Neural cell (in vitro differentiated cells): Measurements from ENCODE around the gene SCN8A. TPM values are rescaled to one million over a fixed set of nuclear protein-coding genes. Genes with fewer than 3 reads are reported as not detected.

Source experiments
- H2AFZ ChIP-seq: fragments of 200-600, 300-800 bp; sonication (generic), shearing (Covaris generic); 2 replicates; pipeline ENCODE4 v1.6.0; 2014; ENCODE audit warnings: low read depth, mild to moderate bottlenecking, antibody characterized with exemption, low read length, moderate library complexity
- H3F3A ChIP-seq: fragments of 200-600 bp; shearing (Covaris generic); 2 replicates; pipeline ENCODE4 v1.6.1; 2016; ENCODE audit warnings: mild to moderate bottlenecking, moderate library complexity, mixed read lengths, antibody characterized with exemption, low read length; ENCODE audit not compliant: insufficient read depth, poor library complexity, severe bottlenecking
- H3K27ac ChIP-seq: fragments of 200-600, 300-800 bp; sonication (generic), shearing (Covaris generic); 2 replicates; pipeline ENCODE4 v1.5.1; 2014; ENCODE audit warnings: mild to moderate bottlenecking, low read length, moderate library complexity
- H3K27me3 ChIP-seq: fragments of 300-800, 200-600 bp; sonication (generic), shearing (Covaris generic); 2 replicates; pipeline ENCODE4 v1.6.0; 2014; ENCODE audit warnings: mild to moderate bottlenecking, low read depth, low read length, moderate library complexity; ENCODE audit not compliant: insufficient read depth
- H3K36me3 ChIP-seq: fragments of 300-800, 200-600 bp; sonication (generic), shearing (Covaris generic); 2 replicates; pipeline ENCODE4 v1.5.1; 2014; ENCODE audit warnings: mild to moderate bottlenecking, antibody characterized with exemption, low read length, moderate library complexity; ENCODE audit not compliant: insufficient read depth
- H3K4me2 ChIP-seq: fragments of 300-800, 200-600 bp; sonication (generic), shearing (Covaris generic); 2 replicates; pipeline ENCODE4 v1.6.0; 2014; ENCODE audit warnings: mild to moderate bottlenecking, low read length
- H3K4me3 ChIP-seq: fragments of 300-800, 200-600 bp; sonication (generic), shearing (Covaris generic); 2 replicates; pipeline ENCODE4 v1.5.1; 2014; ENCODE audit warnings: mild to moderate bottlenecking, low read length, moderate library complexity
- H3K79me2 ChIP-seq: fragments of 200-600 bp; shearing (Covaris generic); replicated peaks from 2 replicates; pipeline ENCODE4 v1.6.0; 2014; ENCODE audit warnings: mild to moderate bottlenecking, low read length, moderate library complexity; ENCODE audit not compliant: insufficient read depth
- H3K9ac ChIP-seq: fragments of 300-800, 200-600 bp; sonication (generic), shearing (Covaris generic); 2 replicates; pipeline ENCODE4 v1.6.1; 2016; ENCODE audit warnings: mild to moderate bottlenecking, low read length, mixed read lengths
- H3K9me2 ChIP-seq: fragments of 200-600 bp; shearing (Covaris generic); 2 replicates; pipeline ENCODE4 v1.6.1; 2016; ENCODE audit warnings: mild to moderate bottlenecking, low read length, mixed read lengths; ENCODE audit not compliant: insufficient read depth
- H3K9me3 ChIP-seq: fragments of 200-600, 300-800 bp; sonication (generic), shearing (Covaris generic); 2 replicates; pipeline ENCODE4 v1.6.1; 2016; ENCODE audit warnings: mild to moderate bottlenecking, mixed run types, low read length, moderate library complexity, mixed read lengths
- H4K20me1 ChIP-seq: fragments of 200-600 bp; shearing (Covaris generic); 2 replicates; pipeline ENCODE4 v1.6.1; 2016; ENCODE audit warnings: mild to moderate bottlenecking, mixed run types; ENCODE audit not compliant: insufficient read depth
- CTCF ChIP-seq: fragments of 450-650 bp; IDR thresholded peaks from 2 replicates; pipeline ENCODE4 v1.5.1; 2014; ENCODE audit warnings: antibody characterized with exemption, mild to moderate bottlenecking, moderate library complexity; ENCODE audit not compliant: poor library complexity, severe bottlenecking
- EP300 ChIP-seq: fragments of 450-650 bp; conservative IDR thresholded peaks from 2 replicates; pipeline ENCODE4 v1.6.1; 2014; ENCODE audit warnings: antibody characterized with exemption, mild to moderate bottlenecking, moderate library complexity; ENCODE audit not compliant: poor library complexity, severe bottlenecking
- EZH2 ChIP-seq: fragments of 200-600, 300-800 bp; shearing (Covaris generic), sonication (generic); IDR thresholded peaks from 2 replicates; pipeline ENCODE4 v1.6.1; 2014; ENCODE audit warnings: antibody characterized with exemption, low read length, borderline replicate concordance, mild to moderate bottlenecking; ENCODE audit not compliant: insufficient read depth, poor library complexity, severe bottlenecking
- MXI1 ChIP-seq: fragments of 450-650 bp; conservative IDR thresholded peaks from 2 replicates; pipeline ENCODE4 v1.6.1; 2014; ENCODE audit warnings: antibody characterized with exemption, mild to moderate bottlenecking; ENCODE audit not compliant: poor library complexity, severe bottlenecking
- POLR2AphosphoS5 ChIP-seq: IDR thresholded peaks from 2 replicates; pipeline ENCODE4 v1.6.1; 2012
- RAD21 ChIP-seq: fragments of 450-650 bp; conservative IDR thresholded peaks from 2 replicates; pipeline ENCODE4 v1.6.1; 2014; ENCODE audit warnings: antibody characterized with exemption, mild to moderate bottlenecking, moderate library complexity
- SMC3 ChIP-seq: fragments of 450-650 bp; conservative IDR thresholded peaks from 2 replicates; pipeline ENCODE4 v1.6.1; 2014; ENCODE audit warnings: antibody characterized with exemption, mild to moderate bottlenecking, moderate library complexity; ENCODE audit not compliant: poor library complexity
- TAF1 ChIP-seq: IDR thresholded peaks from 2 replicates; pipeline ENCODE4 v1.6.1; 2012; ENCODE audit warnings: low read depth
- polyA plus RNA-seq: library from polyadenylated mRNA; depleted of rRNA; stranded (reverse); fragments of >200 nt; gene quantifications from 2 replicates; pipeline ENCODE4 v1.2.3, GENCODE V29; 2014
- TF ChIP-seq, protein P1 (sequence below): IDR thresholded peaks from 2 replicates; pipeline ENCODE4 v1.6.1; 2012; ENCODE audit warnings: borderline replicate concordance

SCN8A gene
- polyA plus RNA-seq, 1 donor from 2014 or later, result 14.2 TPM

DNA sequence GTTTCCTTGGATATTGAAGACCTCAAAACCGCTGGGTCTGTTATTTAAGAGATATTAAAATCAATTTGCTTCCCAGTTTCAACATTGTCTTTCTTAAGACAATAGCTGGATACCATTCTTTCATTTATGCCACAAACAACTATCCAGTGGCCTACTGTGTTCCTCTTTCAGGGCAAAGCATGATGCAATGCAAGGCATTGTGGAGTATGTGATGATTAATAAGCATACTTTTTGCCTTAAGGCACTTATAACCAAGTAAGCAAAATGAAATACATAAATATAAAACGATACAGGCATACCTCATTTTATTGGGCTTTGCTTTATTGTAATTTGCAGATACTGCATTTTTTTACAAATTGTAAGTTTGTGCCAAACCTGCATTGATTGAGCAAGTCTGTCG lies 45.5 kb downstream of the SCN8A start:
- no peak overlapping the region for H3K9ac ChIP-seq
- no peak overlapping the region for H3K4me3 ChIP-seq
- TF ChIP-seq TAF1 (no peak), SMC3 (no peak), CTCF (no peak), EP300 (no peak), EZH2 (no peak), RAD21 (no peak), POLR2AphosphoS5 (no peak), MXI1 (no peak)
- TF ChIP-seq, protein P1, sequence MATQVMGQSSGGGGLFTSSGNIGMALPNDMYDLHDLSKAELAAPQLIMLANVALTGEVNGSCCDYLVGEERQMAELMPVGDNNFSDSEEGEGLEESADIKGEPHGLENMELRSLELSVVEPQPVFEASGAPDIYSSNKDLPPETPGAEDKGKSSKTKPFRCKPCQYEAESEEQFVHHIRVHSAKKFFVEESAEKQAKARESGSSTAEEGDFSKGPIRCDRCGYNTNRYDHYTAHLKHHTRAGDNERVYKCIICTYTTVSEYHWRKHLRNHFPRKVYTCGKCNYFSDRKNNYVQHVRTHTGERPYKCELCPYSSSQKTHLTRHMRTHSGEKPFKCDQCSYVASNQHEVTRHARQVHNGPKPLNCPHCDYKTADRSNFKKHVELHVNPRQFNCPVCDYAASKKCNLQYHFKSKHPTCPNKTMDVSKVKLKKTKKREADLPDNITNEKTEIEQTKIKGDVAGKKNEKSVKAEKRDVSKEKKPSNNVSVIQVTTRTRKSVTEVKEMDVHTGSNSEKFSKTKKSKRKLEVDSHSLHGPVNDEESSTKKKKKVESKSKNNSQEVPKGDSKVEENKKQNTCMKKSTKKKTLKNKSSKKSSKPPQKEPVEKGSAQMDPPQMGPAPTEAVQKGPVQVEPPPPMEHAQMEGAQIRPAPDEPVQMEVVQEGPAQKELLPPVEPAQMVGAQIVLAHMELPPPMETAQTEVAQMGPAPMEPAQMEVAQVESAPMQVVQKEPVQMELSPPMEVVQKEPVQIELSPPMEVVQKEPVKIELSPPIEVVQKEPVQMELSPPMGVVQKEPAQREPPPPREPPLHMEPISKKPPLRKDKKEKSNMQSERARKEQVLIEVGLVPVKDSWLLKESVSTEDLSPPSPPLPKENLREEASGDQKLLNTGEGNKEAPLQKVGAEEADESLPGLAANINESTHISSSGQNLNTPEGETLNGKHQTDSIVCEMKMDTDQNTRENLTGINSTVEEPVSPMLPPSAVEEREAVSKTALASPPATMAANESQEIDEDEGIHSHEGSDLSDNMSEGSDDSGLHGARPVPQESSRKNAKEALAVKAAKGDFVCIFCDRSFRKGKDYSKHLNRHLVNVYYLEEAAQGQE, result no peak
- H3K36me3 ChIP-seq, result no peaks in the 10 kb centered on the region
- H3K9me2 ChIP-seq, result no peaks in the 10 kb centered on the region
- H3F3A ChIP-seq, result no peaks in the 10 kb centered on the region
- H4K20me1 ChIP-seq, result no peaks in the 10 kb centered on the region
- no peaks in the 10 kb centered on the region for H3K79me2 ChIP-seq
- H3K9me3 ChIP-seq, result no peaks in the 10 kb centered on the region
- H3K4me2 ChIP-seq, result no peak overlapping the region
- no peaks in the 10 kb centered on the region for H3K27me3 ChIP-seq
- no peak overlapping the region for H3K27ac ChIP-seq
- H2AFZ ChIP-seq, result no peak overlapping the region

- no peak overlapping the region for H3K4me3 ChIP-seq
- no peak for TF ChIP-seq RAD21
- TF ChIP-seq CTCF, result no peak
- TF ChIP-seq EP300, result no peak
- TF ChIP-seq, protein P1, result no peak
- TF ChIP-seq MXI1, result no peak
- H3F3A ChIP-seq, result no peaks in the 10 kb centered on the region
- no peaks in the 10 kb centered on the region for H3K9me2 ChIP-seq
- H3K79me2 ChIP-seq, result no peaks in the 10 kb centered on the region
- H3K9me3 ChIP-seq, result no peaks in the 10 kb centered on the region
- no peak overlapping the region for H3K9ac ChIP-seq
- H4K20me1 ChIP-seq, result no peaks in the 10 kb centered on the region
- no peaks in the 10 kb centered on the region for H3K36me3 ChIP-seq
- no peak overlapping the region for H3K4me2 ChIP-seq
- no peak overlapping the region for H3K27ac ChIP-seq
- H2AFZ ChIP-seq, result no peak overlapping the region
- no peaks in the 10 kb centered on the region for H3K27me3 ChIP-seq
These were observed 46.0 kb downstream of the SCN8A start for GRCh38 chr12:51636986-51637385.
